ENCODE measurements around the gene GP2. TPM values are rescaled to one million over a fixed set of nuclear protein-coding genes. Genes with fewer than 3 reads are reported as not detected.

Gene GP2
- not detected in 2 replicates for total RNA-seq (2014; rRNA removed; shearing (Covaris generic))
- polyA plus RNA-seq (2015; cell fraction: cytosol; rRNA removed): not detected in 2 replicates
- polyA plus RNA-seq (2015; cell fraction: nucleus; rRNA removed): not detected in 2 replicates

GRCh38 chr16:20327444-20328041, at the start of gene GP2:
TSS of gene GP2 (minus strand) at chr16:20327513. CDS start at chr16:20326431, 1,082 bp downstream.
- DNase-seq (ENCODE audit: low read depth, low spot score): no peak
- in situ Hi-C loops (cut with HindIII; ENCODE audit: low pct_unique_long_range_greater_than_20kb, low sequenced_read_pairs): no loop called here

GRCh38 chr16:20372701-20373100, 45.4 kb upstream of the GP2 start:
- in situ Hi-C loops (cut with HindIII; ENCODE audit: low pct_unique_long_range_greater_than_20kb, low sequenced_read_pairs): no loop called here
- no peak for DNase-seq (ENCODE audit: low read depth, low spot score)

GRCh38 chr16:20369452-20370054, 42.2 kb upstream of the GP2 start:
- DNase-seq (ENCODE audit: low read depth, low spot score): no peak
- in situ Hi-C loops (cut with HindIII; ENCODE audit: low pct_unique_long_range_greater_than_20kb, low sequenced_read_pairs): no loop called here

GRCh38 chr16:20364051-20364450, 36.7 kb upstream of the GP2 start:
- in situ Hi-C loops (cut with HindIII; ENCODE audit: low pct_unique_long_range_greater_than_20kb, low sequenced_read_pairs): no loop called here
- peak; percentile 3 for DNase-seq (ENCODE audit: low read depth, low spot score)

- DNase-seq (ENCODE audit: low read depth, low spot score): no peak
- in situ Hi-C loops (cut with HindIII; ENCODE audit: low pct_unique_long_range_greater_than_20kb, low sequenced_read_pairs): no loop called here
These were observed 35.9 kb upstream of the GP2 start for GRCh38 chr16:20363191-20363590.

- in situ Hi-C loops (cut with HindIII; ENCODE audit: low pct_unique_long_range_greater_than_20kb, low sequenced_read_pairs): no loop called here
- peak; percentile 48 for DNase-seq (ENCODE audit: low read depth, low spot score)
These were observed 32.7 kb upstream of the GP2 start for GRCh38 chr16:20359997-20360396.

- no peak for DNase-seq (ENCODE audit: low read depth, low spot score)
- in situ Hi-C loops (cut with HindIII; ENCODE audit: low pct_unique_long_range_greater_than_20kb, low sequenced_read_pairs): no loop called here
These were observed 27.9 kb upstream of the GP2 start for GRCh38 chr16:20355114-20355782.

GRCh38 chr16:20353379-20353778, 26.1 kb upstream of the GP2 start:
- DNase-seq (ENCODE audit: low read depth, low spot score): no peak
- in situ Hi-C loops (cut with HindIII; ENCODE audit: low pct_unique_long_range_greater_than_20kb, low sequenced_read_pairs): no loop called here

GRCh38 chr16:20352615-20353014, 25.3 kb upstream of the GP2 start, which contains the start of gene UMOD:
TSS of gene UMOD (minus strand) at chr16:20352715. CDS start at chr16:20350737, 1,978 bp downstream.
- in situ Hi-C loops (cut with HindIII; ENCODE audit: low pct_unique_long_range_greater_than_20kb, low sequenced_read_pairs): no loop called here
- DNase-seq (ENCODE audit: low read depth, low spot score): no peak

- in situ Hi-C loops (cut with HindIII; ENCODE audit: low pct_unique_long_range_greater_than_20kb, low sequenced_read_pairs): no loop called here
- DNase-seq (ENCODE audit: low read depth, low spot score): no peak
These were observed 22.3 kb upstream of the GP2 start for GRCh38 chr16:20349615-20350014.

- in situ Hi-C loops (cut with HindIII; ENCODE audit: low pct_unique_long_range_greater_than_20kb, low sequenced_read_pairs): no loop called here
- DNase-seq (ENCODE audit: low read depth, low spot score): no peak
These were observed 21.3 kb upstream of the GP2 start for GRCh38 chr16:20348365-20349185.

- no peak for DNase-seq (ENCODE audit: low read depth, low spot score)
- in situ Hi-C loops (cut with HindIII; ENCODE audit: low pct_unique_long_range_greater_than_20kb, low sequenced_read_pairs): no loop called here
These were observed 20.5 kb upstream of the GP2 start for GRCh38 chr16:20347666-20348364.

GRCh38 chr16:20344611-20345010, 17.3 kb upstream of the GP2 start:
- DNase-seq (ENCODE audit: low read depth, low spot score): peak; percentile 47
- in situ Hi-C loops (cut with HindIII; ENCODE audit: low pct_unique_long_range_greater_than_20kb, low sequenced_read_pairs): no loop called here

GRCh38 chr16:20339744-20340143, 12.4 kb upstream of the GP2 start:
- DNase-seq (ENCODE audit: low read depth, low spot score): no peak
- in situ Hi-C loops (cut with HindIII; ENCODE audit: low pct_unique_long_range_greater_than_20kb, low sequenced_read_pairs): no loop called here

- no peak for DNase-seq (ENCODE audit: low read depth, low spot score)
- in situ Hi-C loops (cut with HindIII; ENCODE audit: low pct_unique_long_range_greater_than_20kb, low sequenced_read_pairs): no loop called here
These were observed 9.6 kb upstream of the GP2 start for GRCh38 chr16:20336955-20337354.

- DNase-seq (ENCODE audit: low read depth, low spot score): no peak
- in situ Hi-C loops (cut with HindIII; ENCODE audit: low pct_unique_long_range_greater_than_20kb, low sequenced_read_pairs): no loop called here
These were observed 7.1 kb upstream of the GP2 start for GRCh38 chr16:20334396-20334795.

GRCh38 chr16:20333120-20333519, 5.8 kb upstream of the GP2 start:
- in situ Hi-C loops (cut with HindIII; ENCODE audit: low pct_unique_long_range_greater_than_20kb, low sequenced_read_pairs): no loop called here
- no peak for DNase-seq (ENCODE audit: low read depth, low spot score)
